Myocyte (in vitro differentiated cells): ENCODE data around the gene MFSD6. TPM values are rescaled to one million over a fixed set of nuclear protein-coding genes. Genes with fewer than 3 reads are reported as not detected.
"Not testable (repeated sequence)": the region's sequence is repeated elsewhere in the genome, so short reads cannot be mapped to it uniquely, and the experiment has no call there.

ENCODE experiments used
- DNase-seq: peaks from one replicate; pipeline ENCODE4 v3.0.0-alpha.2; 2012; ENCODE audit warnings: low read depth
- total RNA-seq: library from RNA; depleted of rRNA; stranded (reverse); fragments of >200 nt; gene quantifications from 2 replicates; pipeline ENCODE4 v1.2.3, GENCODE V29; 2014

Gene MFSD6
- total RNA-seq, 1 donor from 2014 or later, result 12.4 TPM

DNA sequence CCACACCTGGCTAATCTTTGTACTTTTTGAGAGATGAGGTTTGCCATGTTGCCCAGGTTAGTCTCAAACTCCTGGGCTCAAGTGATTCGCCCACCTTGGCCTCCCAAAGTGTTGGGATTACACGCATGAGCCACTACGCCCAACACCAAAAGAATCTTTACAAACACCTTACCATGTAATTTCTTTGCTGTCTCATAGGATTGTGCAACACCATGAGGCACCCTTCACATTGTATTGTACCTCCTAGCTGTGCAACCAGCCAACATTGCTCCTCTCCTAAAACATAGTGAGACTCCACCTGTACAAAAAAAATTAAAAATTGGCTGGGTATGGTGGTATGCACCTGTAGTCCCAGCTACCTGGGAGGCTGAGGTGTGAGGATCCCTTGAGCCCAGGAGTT is 3.1 kb upstream of the MFSD6 start:
- DNase-seq, result no peak

DNA sequence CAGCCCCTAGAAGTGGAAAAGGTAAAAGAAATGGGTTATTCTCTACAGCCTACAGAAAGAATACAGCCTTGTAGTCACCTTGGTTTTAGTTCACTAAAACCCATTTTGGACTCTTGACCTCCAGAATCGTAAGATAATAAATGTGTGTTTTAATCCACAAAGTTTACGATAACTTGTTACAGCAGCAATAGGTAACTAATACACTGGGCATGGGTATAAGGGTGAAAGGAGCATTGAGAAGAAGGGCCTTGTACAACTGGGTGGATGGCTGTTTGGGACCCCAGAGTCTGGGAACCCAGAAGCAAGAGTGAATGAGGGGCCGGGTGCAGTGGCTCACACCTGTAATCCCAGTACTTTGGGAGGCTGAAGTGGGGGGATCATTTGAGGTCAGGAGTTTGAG is 2.2 kb upstream of the MFSD6 start:
- DNase-seq, result no peak

DNA sequence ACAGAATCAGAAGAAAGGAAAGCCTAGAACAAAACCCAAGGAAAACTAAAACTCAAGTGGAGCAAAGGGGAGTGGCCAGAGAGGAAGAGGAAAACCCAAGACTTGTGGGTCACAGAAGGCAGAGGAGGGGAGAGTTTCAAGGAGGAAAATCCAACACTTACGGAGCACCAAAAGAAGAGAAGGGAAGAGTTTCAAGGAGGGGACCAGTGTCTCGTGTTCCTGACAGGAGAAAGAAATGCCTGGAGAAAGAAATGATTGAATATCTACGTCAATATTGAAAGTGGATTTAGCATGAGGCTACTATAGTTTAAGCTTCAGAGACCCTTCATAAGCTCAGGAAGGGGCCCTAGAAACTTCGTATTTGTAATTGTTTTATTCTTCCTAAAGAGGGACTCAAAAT is 1.4 kb upstream of the MFSD6 start:
- no peak for DNase-seq

DNA sequence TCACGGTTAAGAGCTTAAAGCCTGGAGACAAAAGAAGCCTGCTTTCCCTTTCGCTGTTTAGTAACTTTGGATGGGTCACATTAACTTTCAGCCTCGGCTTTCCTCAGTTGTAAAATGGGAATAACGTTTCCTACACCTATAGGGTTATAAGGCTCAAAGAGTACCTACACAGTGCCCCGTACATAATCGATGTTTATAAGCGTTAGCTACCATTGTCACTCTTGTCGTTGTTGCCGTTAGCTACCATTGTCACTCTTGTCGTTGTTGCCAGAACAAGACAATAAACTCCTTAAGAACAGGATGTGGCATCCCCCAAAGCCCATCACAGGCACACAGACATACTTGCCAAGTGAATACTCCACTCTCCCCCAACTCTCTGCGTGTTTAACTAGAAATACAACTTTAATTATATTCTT is 901 bp upstream of the MFSD6 start:
- DNase-seq, result no peak

DNA sequence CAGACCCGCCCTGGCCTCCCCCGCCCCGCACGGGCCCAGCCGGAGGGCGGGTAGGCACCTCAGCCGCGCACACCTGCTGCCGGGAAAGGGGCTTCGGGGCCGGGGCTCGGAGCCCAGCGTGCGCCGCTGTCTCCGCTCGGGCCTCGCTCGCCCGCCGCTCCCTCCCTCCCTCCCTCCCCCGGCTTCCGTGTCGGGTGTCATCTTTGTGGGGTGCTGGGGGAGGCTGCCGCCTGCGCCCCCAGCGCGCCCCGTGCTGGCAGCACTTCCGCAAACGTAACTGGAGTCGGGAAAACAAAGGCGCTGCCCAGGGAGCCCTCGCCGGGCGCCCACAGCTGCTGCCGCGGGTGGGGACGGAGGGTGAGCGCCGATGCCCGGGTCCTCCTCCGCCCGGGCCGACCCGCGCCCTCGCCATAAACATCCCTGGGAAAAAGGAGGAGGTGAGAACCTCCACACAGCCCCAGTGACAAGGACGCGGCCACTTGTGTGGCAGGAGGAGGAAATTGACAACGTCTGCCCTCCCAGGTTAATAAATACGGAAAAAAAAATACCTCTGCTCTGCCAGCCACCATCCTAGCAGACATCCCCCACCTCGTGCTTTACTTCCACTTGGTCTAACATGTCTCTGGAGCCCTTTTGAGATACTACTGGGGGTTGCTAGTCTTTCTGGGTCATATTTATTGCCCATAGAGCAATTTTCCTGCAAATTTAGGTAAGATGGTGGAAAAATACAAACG is 550 bp downstream of the MFSD6 start:
- DNase-seq, result peak; percentile 55

DNA sequence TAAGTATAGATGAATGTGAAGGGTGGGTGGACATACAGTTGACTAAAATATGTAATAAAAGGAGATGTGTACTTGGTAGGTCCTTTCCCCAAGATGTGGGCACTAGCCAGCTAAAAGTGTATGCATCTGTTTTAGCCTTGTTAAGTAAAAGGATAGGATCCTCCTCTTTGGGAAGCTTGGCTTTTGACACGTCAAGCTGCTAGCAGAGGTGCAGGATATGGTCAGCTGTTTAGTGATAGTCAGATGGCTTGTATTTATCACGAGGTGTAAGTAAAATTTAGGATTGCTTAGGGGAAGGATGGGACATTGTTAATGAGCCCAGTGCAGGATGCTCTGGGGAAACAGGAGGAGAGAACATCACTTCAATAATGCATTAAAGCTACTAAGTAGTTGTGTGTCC is 1.5 kb downstream of the MFSD6 start:
- DNase-seq, result no peak

DNA sequence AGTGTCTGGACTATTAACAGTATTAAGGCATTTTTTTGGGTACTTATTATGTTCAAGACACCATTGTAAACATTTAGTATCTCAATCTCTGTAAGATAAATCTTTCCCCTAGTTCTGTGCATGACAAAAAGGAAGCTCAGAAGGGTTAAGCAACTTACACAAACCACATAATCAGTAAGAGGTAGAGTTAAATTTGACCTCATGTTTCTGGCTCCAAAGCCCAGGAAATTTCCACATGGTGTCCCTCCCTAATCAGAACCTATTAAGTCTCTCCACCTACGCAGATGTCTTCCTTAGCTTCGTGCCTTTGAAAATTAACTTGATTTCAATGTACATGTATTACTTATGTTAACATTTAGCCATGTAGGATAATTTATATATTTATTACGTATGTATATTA is 2.0 kb downstream of the MFSD6 start:
- DNase-seq, result no peak

DNA sequence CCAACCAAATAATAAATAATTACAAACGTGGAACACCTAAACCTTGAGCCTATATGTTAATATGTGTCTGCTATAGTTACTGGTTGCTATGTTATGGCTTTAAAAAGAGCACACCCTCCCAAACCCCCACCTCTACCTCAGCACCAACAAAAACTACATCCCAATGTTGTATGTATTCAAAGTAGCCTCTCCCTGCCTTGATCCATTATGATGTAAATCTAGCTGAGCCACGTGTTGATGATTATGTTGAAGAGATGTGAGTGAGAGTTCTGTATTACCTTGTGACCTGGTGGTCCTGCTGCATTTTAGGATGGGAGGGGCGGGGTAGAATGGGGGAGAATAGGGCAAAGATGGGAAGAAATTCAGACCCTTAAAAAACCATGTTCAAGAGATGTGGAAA is 4.8 kb downstream of the MFSD6 start:
- no peak for DNase-seq

DNA sequence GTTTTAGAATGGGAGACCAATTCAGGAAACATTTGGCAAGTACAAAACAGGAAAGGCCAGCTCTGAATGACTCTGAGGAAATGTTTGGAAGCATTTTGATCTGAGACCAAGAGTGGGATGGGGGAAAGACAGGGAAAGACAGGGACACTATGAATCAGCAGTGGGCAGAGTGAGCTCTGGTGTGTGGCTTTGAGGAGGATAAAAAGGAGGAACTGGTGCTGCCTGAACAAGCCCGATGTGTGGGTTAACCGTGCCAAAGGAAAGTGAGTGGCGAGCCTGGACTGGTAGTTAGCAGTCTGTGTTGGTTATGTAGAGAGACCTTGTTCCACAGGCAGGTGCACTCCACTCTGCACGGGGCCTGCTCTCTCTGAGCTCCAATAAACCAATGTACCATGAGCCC is 5.3 kb downstream of the MFSD6 start:
- no peak for DNase-seq

DNA sequence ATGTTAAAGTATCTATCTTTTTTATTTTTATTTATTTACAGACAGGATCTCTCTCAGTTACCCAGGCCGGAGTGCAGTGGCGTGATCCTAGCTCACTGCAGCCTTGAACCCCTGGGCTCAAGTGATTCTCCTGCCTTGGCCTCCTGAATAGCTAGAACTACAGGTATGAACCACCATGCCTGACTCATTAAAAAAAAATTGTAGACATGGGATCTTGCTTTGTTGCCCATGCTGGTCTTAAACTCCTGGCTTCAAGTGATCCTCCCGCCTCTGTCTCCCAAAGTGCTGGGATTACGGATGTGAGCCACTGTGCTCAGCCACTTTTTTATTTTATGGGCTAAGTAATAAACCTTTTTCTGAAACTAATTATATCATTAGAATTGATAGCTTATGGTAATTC is 7.1 kb downstream of the MFSD6 start:
- no peak for DNase-seq

DNA sequence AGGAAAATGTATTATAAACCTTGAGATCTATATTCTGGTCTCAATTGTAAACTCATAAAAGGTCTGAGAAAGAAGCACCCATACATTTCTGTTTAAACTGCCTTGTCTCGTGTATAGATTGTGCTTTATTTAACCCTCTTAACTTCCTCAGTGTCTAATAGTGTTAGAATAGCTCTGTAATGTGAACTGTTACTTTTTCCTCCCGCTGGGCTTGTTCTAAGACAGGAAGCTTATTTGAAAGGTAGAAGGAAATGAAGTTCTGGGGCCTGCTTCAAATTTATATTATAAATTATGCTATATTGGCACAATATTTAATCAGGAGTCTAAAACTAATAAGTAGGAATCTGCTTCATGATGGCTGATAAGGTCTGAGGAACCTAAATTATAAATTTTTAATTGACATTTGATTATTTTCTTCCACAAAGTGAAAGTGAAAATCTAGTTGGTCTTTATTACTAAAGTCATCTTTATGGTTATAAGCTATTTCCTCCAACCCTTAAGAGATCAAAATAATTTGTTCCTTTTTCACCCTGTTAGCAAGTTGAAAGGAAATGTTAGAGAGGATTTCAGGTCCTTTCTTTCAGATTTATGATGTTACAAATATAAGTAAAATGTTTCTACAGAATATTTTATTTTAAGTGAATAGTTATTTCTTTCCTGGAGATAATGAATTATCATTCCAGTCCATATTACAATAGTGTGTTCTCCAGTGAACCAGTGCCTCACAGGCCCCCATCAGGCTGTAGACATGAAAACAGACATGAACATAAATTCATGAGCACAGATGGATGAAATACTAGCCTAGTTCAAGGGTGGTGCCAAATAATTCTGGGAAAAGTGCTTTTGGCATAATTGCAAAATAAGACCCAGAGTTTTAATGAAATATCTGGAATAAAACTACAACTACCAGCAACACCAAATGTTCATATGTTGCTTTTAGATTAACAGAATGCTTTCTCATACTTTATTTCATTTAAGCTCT is 7.9 kb downstream of the MFSD6 start:
- DNase-seq, result peak; percentile 40

DNA sequence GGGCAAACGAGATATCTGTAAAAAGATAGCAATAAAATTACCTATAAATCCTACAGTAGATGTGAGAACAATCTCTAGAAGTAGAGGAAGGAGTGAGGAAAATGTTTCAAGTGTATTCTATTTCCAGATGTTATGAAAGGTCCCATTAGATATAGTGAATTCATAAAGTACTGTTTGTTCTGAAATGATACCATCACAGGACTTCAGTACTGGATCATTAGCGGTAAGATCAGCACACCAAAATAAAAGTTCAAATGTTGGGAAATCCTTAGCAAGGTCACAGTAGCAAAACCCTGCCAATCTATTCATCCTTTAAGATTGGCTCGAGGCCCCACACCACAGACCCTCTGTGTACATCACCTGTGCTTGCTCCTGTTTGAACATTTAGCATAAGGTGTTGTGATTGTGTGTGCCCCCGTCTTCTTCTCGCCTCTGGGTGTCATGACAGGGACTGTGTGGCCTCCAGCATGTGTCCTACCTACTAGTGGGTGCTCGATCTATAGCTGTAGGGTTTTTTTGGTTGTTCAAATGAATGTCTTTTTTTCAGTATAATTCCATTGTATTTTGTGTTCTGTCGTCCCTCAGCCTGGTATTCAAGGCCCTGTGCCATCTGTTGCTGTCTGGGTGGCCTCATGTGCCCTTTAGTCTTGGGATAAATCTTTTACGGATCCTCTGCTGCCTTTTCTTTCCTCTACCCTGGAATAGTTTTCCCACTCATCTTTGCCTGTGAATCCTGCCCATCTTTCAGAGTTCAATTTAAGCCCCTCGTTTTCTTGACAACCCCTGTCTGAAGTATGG is 9.1 kb downstream of the MFSD6 start:
- DNase-seq, result no peak

DNA sequence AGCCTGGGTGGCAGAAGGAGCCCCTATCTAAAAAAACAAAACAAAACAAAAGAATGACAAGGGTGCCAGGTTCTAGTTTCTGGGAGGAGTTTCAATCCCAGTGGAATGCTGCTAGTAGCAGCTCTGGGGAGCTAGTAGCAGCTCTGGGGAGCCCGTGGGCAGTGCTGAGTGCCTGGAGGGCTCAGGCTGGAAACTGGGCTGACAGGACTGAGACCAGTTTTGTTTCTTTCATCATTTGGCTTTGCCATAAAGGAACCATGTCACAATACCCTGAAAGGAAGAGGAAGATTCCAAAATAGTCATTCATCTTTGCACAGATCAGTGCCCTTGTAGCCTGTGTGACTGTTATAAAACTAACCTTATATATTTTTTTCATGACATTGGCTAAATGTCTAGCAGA is 10.6 kb downstream of the MFSD6 start:
- no peak for DNase-seq

DNA sequence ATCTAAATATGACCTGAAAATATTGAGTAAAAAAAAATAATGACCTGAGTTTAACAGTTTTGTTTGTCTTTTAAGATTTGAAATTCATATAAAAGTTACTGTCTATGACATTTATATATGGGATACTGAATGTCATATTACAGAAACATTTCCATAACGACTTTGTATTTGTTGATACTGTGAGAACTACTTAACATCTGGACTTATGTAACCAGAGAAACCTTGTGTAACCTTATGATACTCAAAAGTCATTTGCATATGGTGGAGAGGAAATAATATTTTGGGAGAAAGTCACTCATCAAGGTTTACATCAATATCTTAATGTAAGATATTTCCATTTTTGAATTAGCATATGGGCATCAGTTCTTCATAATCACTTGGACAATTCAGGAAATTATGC is 12.6 kb downstream of the MFSD6 start:
- no peak for DNase-seq

DNA sequence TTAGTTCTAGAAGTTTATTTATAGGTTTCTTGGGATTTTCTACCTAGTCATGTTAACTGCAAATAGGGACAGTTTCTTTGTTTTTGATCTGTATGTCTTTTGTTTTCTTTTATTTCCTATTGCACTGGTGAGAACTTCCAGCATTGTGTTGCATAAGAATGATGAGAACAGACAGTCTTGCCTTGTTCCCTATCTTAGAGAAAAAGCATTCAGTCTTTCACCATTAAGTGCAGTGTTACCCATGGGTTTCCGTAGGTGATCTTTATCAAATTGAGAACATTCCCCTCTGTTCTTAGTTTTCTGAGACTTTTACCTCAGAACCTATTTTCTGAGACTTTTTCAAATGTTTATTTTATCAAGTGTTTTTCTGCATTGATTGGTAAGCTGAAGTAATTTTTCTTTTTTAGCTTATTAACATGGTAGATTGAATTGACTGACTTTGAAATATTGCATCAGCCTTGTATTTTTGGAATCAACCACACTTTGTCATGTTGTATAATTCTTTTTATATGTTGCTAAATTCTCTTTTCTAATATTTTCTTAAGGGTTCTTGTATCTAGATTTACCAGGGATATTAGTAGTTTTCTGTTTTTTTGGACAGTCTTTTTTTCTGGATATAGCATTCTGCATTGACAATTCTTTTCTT is 17.2 kb downstream of the MFSD6 start:
- DNase-seq, result no peak

DNA sequence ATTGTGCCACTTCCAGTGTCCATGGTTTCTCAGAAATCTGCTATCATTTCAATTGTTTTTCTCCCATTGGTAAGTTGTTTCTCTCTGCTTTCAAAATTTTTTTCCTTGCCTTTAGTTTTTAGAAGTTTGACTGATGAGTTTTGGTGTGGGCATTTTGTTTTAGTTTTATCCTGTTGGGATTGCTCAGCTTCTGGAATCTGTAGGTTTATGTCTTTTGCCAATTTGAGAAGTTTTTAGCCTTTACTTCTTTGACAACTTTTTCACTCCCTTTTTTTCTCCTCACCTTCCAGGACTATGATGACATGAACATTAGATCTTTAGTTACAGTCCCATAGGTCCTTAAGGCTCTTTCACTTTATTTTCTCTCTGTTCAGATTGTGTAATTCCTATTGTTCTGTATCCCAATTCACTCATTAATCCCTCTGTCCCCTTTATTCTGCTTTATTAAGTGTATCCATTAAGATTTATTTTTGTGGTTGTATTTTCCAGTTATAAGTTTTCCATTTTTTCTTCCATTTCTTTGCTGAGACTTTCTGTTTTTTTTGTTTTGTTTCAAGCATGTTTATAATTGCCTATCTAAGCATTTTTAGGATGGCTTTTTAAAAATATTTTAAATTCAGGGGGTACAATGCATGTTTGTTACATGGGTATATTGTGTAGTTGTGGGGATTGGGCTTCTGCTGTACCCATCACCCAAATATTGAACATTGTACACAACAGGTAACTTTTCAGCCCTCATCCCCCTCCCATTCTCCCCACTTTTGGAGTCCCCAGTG is 17.9 kb downstream of the MFSD6 start:
- no peak for DNase-seq

DNA sequence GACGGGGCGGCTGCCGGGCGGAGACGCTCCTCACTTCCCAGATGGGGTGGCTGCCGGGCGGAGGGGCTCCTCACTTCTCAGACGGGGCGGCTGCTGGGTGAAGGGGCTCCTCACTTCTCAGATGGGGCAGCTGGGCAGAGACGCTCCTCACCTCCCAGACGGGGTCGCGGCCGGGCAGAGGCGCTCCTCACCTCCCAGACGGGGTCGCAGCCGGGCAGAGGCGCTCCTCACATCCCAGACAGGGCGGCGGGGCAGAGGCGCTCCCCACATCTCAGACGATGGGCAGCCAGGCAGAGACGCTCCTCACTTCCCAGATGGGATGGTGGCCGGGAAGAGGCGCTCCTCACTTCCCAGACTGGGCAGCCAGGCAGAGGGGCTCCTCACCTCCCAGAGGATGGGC is 22.7 kb downstream of the MFSD6 start:
- not testable (repeated sequence) for DNase-seq

DNA sequence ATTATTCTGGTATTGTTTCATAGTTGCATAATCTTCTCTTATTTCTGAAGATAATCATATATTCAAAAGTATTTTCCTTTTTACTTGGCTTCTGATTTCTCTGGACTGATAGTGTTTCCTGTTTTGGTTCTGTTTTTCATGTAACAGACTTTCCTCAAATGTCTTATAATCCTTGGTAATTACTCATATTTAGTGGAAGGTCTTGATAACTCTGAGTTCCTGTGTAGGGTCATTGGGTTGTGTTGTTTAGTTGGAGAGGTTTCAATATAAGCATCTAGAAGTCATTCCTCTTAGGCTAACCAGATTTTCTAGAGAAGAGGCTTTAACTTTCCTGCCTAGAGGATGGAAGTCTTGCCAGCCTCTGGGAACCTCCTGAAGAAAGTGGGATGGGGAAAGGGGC is 23.8 kb downstream of the MFSD6 start:
- no peak for DNase-seq

DNA sequence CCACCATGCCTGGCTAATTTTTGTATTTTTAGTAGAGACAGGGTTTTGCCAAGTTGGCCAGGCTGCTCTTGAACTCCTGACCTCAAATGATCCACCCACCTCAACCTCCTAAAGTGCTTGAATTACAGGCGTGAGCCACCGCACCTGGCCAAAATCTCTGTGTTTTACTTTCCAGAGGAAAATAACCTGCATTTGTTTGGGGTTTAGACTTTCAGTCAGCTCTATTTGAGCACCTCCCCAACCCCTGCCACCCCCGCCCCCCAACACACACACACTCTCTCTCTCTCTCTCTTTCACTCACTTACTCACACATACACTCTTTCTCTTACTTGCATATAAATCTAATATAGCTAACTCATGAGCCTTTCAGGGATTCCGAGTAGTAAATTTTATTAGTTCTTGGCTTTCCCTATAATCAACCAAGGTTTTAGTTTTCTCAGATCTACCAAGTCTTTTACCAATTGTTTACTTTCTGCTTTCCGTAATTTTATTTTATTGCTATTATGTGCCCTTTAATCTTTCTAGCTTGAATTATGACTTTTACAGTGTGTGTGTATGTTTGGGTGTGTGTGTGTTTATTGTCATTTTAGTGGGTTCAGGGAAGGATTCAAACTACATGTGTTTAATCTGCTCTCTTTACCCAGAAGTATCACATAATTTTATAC is 24.5 kb downstream of the MFSD6 start:
- DNase-seq, result no peak
